ENCODE measurements around the gene MAP7D3.

The MAP7D3 gene

DNA sequence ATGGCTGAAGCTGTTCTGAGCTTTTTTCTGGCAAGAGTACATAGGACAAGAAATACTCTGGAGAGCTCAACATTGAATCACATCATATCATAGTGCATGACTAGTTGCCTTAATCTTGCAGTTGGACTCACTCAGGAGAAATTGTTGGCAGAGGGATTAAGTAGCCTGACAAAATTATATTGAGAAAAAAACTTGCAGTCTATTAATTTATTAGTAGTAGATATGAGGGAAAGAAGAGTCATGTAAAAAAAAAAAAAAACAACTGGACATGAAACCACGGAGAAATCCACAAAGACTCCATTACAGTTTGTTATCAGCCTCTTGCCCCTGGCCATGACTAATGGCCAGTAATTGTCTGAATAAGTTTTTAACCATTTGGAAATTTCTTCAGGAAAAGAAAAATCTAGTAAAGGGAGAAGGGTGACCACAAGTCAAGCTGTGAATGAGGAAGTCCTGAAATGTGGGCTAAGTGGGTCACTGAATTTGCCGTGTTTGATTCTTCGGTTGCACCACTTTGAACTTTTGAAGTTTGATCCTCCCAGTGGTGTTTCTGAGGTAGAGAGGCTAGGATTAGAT, 58.3 kb downstream of the MAP7D3 start:
- no peak for DNase-seq
- Histone ChIP-seq H3F3A (ENCODE audit: insufficient read depth, low read length) (no peaks in the 10 kb centered on the region), H3K4me3 (ENCODE audit: low read length) (no peak overlapping the region), H3K79me2 (ENCODE audit: low read length) (peaks cover 12% of the 10 kb centered on the region; the same call in 1 of the 2 replicates), H3K9ac (ENCODE audit: low read length) (no peak overlapping the region), H4K20me1 (ENCODE audit: insufficient read depth, low read length) (no peaks in the 10 kb centered on the region), H3K9me3 (replicated peaks; ENCODE audit: insufficient read depth, low read length) (no peaks in the 10 kb centered on the region), H3K36me3 (replicated peaks; ENCODE audit: insufficient read depth, low read length) (no peaks in the 10 kb centered on the region), H3K27ac (ENCODE audit: low read length) (no peak overlapping the region), H3K9me2 (replicated peaks; ENCODE audit: insufficient read depth, low read length) (no peaks in the 10 kb centered on the region), H2AFZ (ENCODE audit: low read length) (no peak overlapping the region), H3K27me3 (replicated peaks; ENCODE audit: insufficient read depth, low read length) (no peaks in the 10 kb centered on the region), H3K4me2 (ENCODE audit: low read depth, low read length) (no peak overlapping the region), H3K4me1 (ENCODE audit: low read length) (no peaks in the 10 kb centered on the region)
- TF ChIP-seq EZH2 (optimal IDR thresholded peaks at IDR 0.05; ENCODE audit: low read depth, low read length) (no peak), EZH2phosphoT487 (IDR thresholded peaks at IDR 0.05; ENCODE audit: low read length) (no peak)
- TF ChIP-seq, protein P1, sequence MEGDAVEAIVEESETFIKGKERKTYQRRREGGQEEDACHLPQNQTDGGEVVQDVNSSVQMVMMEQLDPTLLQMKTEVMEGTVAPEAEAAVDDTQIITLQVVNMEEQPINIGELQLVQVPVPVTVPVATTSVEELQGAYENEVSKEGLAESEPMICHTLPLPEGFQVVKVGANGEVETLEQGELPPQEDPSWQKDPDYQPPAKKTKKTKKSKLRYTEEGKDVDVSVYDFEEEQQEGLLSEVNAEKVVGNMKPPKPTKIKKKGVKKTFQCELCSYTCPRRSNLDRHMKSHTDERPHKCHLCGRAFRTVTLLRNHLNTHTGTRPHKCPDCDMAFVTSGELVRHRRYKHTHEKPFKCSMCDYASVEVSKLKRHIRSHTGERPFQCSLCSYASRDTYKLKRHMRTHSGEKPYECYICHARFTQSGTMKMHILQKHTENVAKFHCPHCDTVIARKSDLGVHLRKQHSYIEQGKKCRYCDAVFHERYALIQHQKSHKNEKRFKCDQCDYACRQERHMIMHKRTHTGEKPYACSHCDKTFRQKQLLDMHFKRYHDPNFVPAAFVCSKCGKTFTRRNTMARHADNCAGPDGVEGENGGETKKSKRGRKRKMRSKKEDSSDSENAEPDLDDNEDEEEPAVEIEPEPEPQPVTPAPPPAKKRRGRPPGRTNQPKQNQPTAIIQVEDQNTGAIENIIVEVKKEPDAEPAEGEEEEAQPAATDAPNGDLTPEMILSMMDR (IDR thresholded peaks at IDR 0.05; ENCODE audit: low read length) = no peak

DNA sequence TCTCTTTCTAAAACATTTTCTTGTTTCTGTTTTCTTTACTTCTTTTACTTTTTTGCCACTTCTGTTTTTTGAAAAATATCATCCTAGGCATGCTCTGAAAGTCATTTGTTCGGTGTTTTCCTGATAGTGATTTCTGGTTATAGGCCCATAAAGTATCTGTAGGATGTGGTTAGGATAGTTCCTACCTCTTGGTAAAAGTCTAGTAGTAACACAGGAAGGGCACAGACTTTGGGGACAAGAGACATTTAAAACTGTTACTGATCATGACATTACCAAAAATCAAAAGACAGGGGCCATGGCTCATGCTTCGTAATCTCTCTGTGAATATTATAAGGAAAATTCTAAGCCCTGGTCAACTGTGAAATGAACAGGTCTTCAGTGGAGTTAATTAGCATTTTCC, 59.1 kb downstream of the MAP7D3 start:
- H3K4me3 ChIP-seq (ENCODE audit: low read length) = no peak overlapping the region
- H3K36me3 ChIP-seq (replicated peaks; ENCODE audit: insufficient read depth, low read length) = no peaks in the 10 kb centered on the region
- no peaks in the 10 kb centered on the region for H3K27me3 ChIP-seq (replicated peaks; ENCODE audit: insufficient read depth, low read length)
- H3K4me2 ChIP-seq (ENCODE audit: low read depth, low read length) = no peak overlapping the region
- no peak overlapping the region for H2AFZ ChIP-seq (ENCODE audit: low read length)
- H3K9me2 ChIP-seq (replicated peaks; ENCODE audit: insufficient read depth, low read length) = no peaks in the 10 kb centered on the region
- no peaks in the 10 kb centered on the region for H3F3A ChIP-seq (ENCODE audit: insufficient read depth, low read length)
- no peak for DNase-seq
- peaks cover 9% of the 10 kb centered on the region; the same call in 1 of the 2 replicates for H3K79me2 ChIP-seq (ENCODE audit: low read length)
- no peaks in the 10 kb centered on the region for H3K9me3 ChIP-seq (replicated peaks; ENCODE audit: insufficient read depth, low read length)
- H3K27ac ChIP-seq (ENCODE audit: low read length) = no peak overlapping the region
- TF ChIP-seq EZH2 (optimal IDR thresholded peaks at IDR 0.05; ENCODE audit: low read depth, low read length) (no peak), EZH2phosphoT487 (IDR thresholded peaks at IDR 0.05; ENCODE audit: low read length) (no peak)
- TF ChIP-seq, protein P1 (IDR thresholded peaks at IDR 0.05; ENCODE audit: low read length) = no peak
- H3K9ac ChIP-seq (ENCODE audit: low read length) = no peak overlapping the region
- H4K20me1 ChIP-seq (ENCODE audit: insufficient read depth, low read length) = no peaks in the 10 kb centered on the region
- H3K4me1 ChIP-seq (ENCODE audit: low read length) = no peaks in the 10 kb centered on the region

DNA sequence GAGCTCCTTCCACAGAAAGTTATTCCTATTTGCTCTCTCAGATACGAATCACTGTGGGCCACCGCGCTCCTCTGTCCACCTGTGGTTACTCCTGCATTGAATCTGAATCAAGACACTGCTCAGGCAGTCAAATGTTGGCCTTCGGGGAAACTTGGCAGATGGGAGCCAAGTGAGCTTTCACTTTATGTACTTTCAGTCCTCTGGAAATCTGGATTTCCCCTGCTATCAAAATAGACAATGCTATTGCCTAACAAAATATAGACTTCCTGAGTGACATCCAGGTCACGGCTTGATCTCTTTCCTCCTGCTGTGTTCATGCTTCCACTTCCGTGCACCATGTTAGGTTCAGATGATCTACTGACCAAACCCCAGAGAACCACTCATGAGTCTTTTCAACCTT, 60.0 kb downstream of the MAP7D3 start:
- H2AFZ ChIP-seq (ENCODE audit: low read length) = no peak overlapping the region
- no peaks in the 10 kb centered on the region for H3K9me3 ChIP-seq (replicated peaks; ENCODE audit: insufficient read depth, low read length)
- TF ChIP-seq EZH2 (optimal IDR thresholded peaks at IDR 0.05; ENCODE audit: low read depth, low read length) = no peak
- no peak for TF ChIP-seq EZH2phosphoT487 (IDR thresholded peaks at IDR 0.05; ENCODE audit: low read length)
- TF ChIP-seq, protein P1 (IDR thresholded peaks at IDR 0.05; ENCODE audit: low read length) = no peak
- peaks cover 9% of the 10 kb centered on the region; the same call in 1 of the 2 replicates for H3K79me2 ChIP-seq (ENCODE audit: low read length)
- H3K9me2 ChIP-seq (replicated peaks; ENCODE audit: insufficient read depth, low read length) = no peaks in the 10 kb centered on the region
- H4K20me1 ChIP-seq (ENCODE audit: insufficient read depth, low read length) = no peaks in the 10 kb centered on the region
- H3F3A ChIP-seq (ENCODE audit: insufficient read depth, low read length) = no peaks in the 10 kb centered on the region
- no peaks in the 10 kb centered on the region for H3K4me1 ChIP-seq (ENCODE audit: low read length)
- DNase-seq = no peak
- no peak overlapping the region for H3K4me2 ChIP-seq (ENCODE audit: low read depth, low read length)
- H3K36me3 ChIP-seq (replicated peaks; ENCODE audit: insufficient read depth, low read length) = no peaks in the 10 kb centered on the region
- no peak overlapping the region for H3K9ac ChIP-seq (ENCODE audit: low read length)
- no peak overlapping the region for H3K4me3 ChIP-seq (ENCODE audit: low read length)
- H3K27ac ChIP-seq (ENCODE audit: low read length) = no peak overlapping the region
- no peaks in the 10 kb centered on the region for H3K27me3 ChIP-seq (replicated peaks; ENCODE audit: insufficient read depth, low read length)
